Kidney (tissue), 22 donors: ENCODE data around the gene ODAD3. TPM values are rescaled to one million over a fixed set of nuclear protein-coding genes. Genes with fewer than 3 reads are reported as not detected.

Experiments
- DNase-seq, 5 donors: peaks; one replicate each; pipeline ENCODE4 v3.0.0-alpha.2; 2013 to 2020
- FAIRE-seq: peaks from 2 replicates; lab custom pipeline; 2012; peaks lifted over from hg19 to GRCh38; lab: Jason Lieb, UNC
- H3K27ac ChIP-seq, 2 donors: one replicate each; pipeline ENCODE4 v1.7.0; 2013; ENCODE audit warnings: low read depth in 2 of 2, low read length in 2 of 2, inconsistent platforms in 1 of 2
- H3K27me3 ChIP-seq: one replicate; pipeline ENCODE4 v1.7.1; 2013; ENCODE audit warnings: low read length, inconsistent platforms; ENCODE audit not compliant: control insufficient read depth, insufficient read depth
- H3K36me3 ChIP-seq, 3 donors: one replicate each; pipeline versions ENCODE4 v1.7.0 to v1.7.1; 2013; ENCODE audit warnings: low read length in 3 of 3, control low read depth in 1 of 3, inconsistent platforms in 1 of 3; ENCODE audit not compliant: insufficient read depth in 3 of 3, control insufficient read depth in 2 of 3
- H3K4me1 ChIP-seq, 3 donors: one replicate each; pipeline versions ENCODE4 v1.7.0 to v1.7.1; 2013; ENCODE audit warnings: low read length in 3 of 3, inconsistent platforms in 1 of 3, low read depth in 1 of 3; ENCODE audit not compliant: control insufficient read depth in 2 of 3, insufficient read depth in 2 of 3
- H3K4me3 ChIP-seq, 3 donors: one replicate each; pipeline versions ENCODE4 v1.7.0 to v1.8.1; 2013; ENCODE audit warnings: low read length in 3 of 3, control low read depth in 1 of 3, inconsistent platforms in 1 of 3
- H3K9ac ChIP-seq, 3 donors: one replicate each; pipeline versions ENCODE4 v1.7.0 to v1.7.1; 2013; ENCODE audit warnings: low read length in 3 of 3, control low read depth in 1 of 3, inconsistent platforms in 1 of 3
- H3K9me3 ChIP-seq, 3 donors: one replicate each; pipeline versions ENCODE4 v1.7.0 to v1.7.1; 2013; ENCODE audit warnings: low read length in 3 of 3, control low read depth in 1 of 3, inconsistent platforms in 1 of 3; ENCODE audit not compliant: control insufficient read depth in 2 of 3, insufficient read depth in 1 of 3
- intact Hi-C: fragments of 100-400 bp; cut with DNase I; formaldehyde crosslinking; loops from one replicate; pipeline ENCODE4 v1.11.1; 2022
- long read RNA-seq, 10 donors: library from polyadenylated mRNA in 1 of 10; unstranded in 1 of 10; transcript quantifications; one replicate each; pipeline ENCODE4 v2.0.0 and lab custom pipeline, GENCODE V29; 2021 to 2026
- polyA plus RNA-seq: library from polyadenylated mRNA; stranded (reverse); fragments of 350-450 nt; fragmentation: Illumina TruSeq; extraction: RNeasy Lipid Tissue Mini Kit (QIAGEN cat#74804); gene quantifications from one replicate; pipeline ENCODE4 v1.2.3, GENCODE V29; 2014; ENCODE audit warnings: low read depth, low replicate concordance; ENCODE audit not compliant: insufficient read depth
- total RNA-seq: library from RNA; stranded (reverse); fragmentation: NEBNext Ultra II Directional; extraction: Animal tissue kit (Norgen Biotek cat#: 25700); gene quantifications from one replicate; pipeline ENCODE4 v1.2.1, GENCODE V29; 2021
- TF ChIP-seq, protein P1 (sequence below): IDR thresholded peaks from 3 replicates; pipeline ENCODE4 v1.5.1; 2012; ENCODE audit warnings: mild to moderate bottlenecking, moderate library complexity, borderline replicate concordance; ENCODE audit not compliant: insufficient read depth; ENCODE audit errors: extremely low read depth
- donor health status: control.
- donor health status: control.
- donor health status: control.
- donor health status: control.
- donor health status: control.
- donor health status: DM: yes; HTN: yes; CAD: no.
- donor health status: Normal renal cell carcinoma (clear cell type).

Gene ODAD3
- total RNA-seq (1.5 TPM), polyA plus RNA-seq (7.1 TPM)
- long read RNA-seq, donor 1, partial matches to known transcripts, result 104 of 136 reads
- long read RNA-seq, donor 1, other reads (novel, unspliced or antisense), result 32 of 136 reads
- long read RNA-seq, donor 2, partial matches to known transcripts, result 76 of 89 reads
- long read RNA-seq, donor 2, other reads (novel, unspliced or antisense), result 13 of 89 reads
- long read RNA-seq, donor 3, result 0 reads
- long read RNA-seq, donor 4, result 0 reads
- long read RNA-seq, donor 5, result 0 reads
- long read RNA-seq, donor 6, result 0 reads
- long read RNA-seq, donor 7, partial matches to known transcripts, result 1 of 3 reads
- long read RNA-seq, donor 7, other reads (novel, unspliced or antisense), result 0 of 3 reads
- long read RNA-seq, donor 8, result 0 reads
- long read RNA-seq, donor 9, result 0 reads
- long read RNA-seq, donor 10, result 0 reads

DNA sequence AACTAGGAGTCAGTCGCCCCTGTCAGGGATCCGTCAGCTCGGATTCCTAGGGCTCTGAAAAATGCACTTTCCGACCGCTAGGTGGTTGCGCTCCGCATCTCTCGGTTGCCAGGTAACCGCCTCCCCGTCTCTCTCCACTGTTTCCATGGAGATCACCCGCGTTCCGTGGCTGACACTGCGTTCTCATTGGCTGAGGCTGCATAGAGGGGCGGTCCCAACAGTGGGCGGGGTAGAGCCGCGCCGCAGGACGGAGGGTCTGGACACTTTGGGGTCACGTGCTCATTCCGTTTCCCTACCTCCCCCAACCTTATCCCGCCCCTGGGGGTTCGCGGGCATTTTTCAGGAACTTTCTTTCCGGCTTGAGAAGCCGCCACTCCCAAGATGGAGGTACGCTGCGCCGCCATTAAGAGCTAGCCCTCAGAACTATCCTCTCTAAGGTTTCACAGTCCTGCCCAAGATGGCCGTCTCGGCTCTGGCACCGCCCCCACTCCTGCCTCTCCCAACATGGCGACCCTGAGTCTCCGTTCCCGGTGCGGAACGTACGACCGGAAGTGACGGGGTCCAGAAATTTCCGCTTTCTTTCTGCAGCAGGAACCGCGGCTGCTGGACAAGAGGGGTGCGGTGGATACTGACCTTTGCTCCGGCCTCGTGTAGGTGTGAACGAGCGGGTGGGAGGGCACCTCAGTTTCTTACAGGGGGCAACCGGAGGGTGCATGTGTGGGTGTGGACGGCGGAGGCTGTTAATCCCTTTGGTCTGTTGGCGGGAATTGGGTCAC lies at the start of gene ODAD3, which contains the start of gene PRKCSH:
ODAD3 (minus strand) TSS at position 65 of the 776 bp plus-strand sequence. CDS start 105 bp downstream, outside the sequence.
PRKCSH (plus strand) TSS at position 579 of the 776 bp plus-strand sequence. CDS start 483 bp downstream, outside the sequence.
- Histone ChIP-seq H3K4me1 (peaks cover 0 to 16% (median 8%) of the 10 kb centered on the region in 3 donors), H3K27ac (peak within 1 kb of the TSS; percentile 86), H3K36me3 (peaks cover 0 to 10% (median 8%) of the 10 kb centered on the region in 3 donors), H3K4me3 (peak within 1 kb of the TSS; percentile 96 to 98 (median 98)), H3K9me3 (no peaks in the 10 kb centered on the region), H3K27me3 (no peaks in the 10 kb centered on the region), H3K9ac (peak within 1 kb of the TSS; percentile 81 to 92 (median 92))
- intact Hi-C loops, result no loop called here
- FAIRE-seq (peak; percentile 99), DNase-seq (peak; percentile 100)
- TF ChIP-seq, protein P1, sequence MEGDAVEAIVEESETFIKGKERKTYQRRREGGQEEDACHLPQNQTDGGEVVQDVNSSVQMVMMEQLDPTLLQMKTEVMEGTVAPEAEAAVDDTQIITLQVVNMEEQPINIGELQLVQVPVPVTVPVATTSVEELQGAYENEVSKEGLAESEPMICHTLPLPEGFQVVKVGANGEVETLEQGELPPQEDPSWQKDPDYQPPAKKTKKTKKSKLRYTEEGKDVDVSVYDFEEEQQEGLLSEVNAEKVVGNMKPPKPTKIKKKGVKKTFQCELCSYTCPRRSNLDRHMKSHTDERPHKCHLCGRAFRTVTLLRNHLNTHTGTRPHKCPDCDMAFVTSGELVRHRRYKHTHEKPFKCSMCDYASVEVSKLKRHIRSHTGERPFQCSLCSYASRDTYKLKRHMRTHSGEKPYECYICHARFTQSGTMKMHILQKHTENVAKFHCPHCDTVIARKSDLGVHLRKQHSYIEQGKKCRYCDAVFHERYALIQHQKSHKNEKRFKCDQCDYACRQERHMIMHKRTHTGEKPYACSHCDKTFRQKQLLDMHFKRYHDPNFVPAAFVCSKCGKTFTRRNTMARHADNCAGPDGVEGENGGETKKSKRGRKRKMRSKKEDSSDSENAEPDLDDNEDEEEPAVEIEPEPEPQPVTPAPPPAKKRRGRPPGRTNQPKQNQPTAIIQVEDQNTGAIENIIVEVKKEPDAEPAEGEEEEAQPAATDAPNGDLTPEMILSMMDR, result peak; percentile 99

DNA sequence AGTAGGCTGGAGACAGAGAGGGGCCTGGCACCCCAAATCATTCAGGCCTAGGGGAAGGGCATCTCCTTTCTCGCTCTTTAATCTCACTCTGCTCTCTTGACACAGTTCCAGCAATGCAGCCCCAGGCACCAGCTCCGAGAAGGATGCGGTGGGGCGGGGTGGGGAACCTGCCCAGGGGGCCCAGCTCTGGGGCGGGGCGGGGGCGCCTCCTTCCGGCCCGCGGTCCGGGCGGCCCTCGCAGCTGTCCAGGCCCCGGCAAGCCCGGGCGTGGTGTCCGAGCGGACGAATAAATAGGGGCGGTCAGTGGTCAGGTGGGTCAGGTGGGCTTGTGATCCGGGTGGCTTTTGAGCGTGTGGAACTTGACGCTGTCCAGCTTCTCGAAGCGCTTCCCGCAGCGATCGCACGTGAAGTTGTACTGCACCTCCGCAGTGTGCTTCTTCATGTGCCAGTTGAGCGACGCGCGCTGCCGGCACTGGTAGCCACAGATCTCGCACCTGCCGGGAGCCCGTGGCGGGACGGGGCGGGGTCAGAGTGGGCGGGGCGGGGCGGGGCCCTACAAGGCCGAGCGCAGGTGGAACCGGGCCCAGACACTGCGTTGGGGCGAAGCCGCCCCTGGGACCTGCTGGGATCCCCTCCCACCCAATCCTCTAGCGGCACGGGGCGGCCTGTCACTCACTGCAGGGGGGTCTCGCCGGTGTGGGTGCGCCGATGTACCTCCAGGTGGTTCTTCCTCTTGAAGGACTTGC lies 48.6 kb upstream of the ODAD3 start:
- no peak overlapping the region for H3K27ac ChIP-seq
- DNase-seq, result no peak

More for the DNA sequence above, 48.6 kb upstream of the ODAD3 start:
- no peaks in the 10 kb centered on the region for H3K9me3 ChIP-seq
- H3K27me3 ChIP-seq, result peaks cover 11% of the 10 kb centered on the region
- TF ChIP-seq, protein P1, result no peak
- peaks cover 0 to 6% (median 0%) of the 10 kb centered on the region in 3 donors for H3K4me1 ChIP-seq
- no peak overlapping the region for H3K9ac ChIP-seq
- H3K4me3 ChIP-seq, result no peak overlapping the region
- H3K36me3 ChIP-seq, result no peaks in the 10 kb centered on the region
- FAIRE-seq, result no peak
- intact Hi-C loops, result loop anchor here (10.0 kb wide), 1 partner anchor 449 kb away; no protein-coding TSS in a partner anchor
